GM18951 (cell line): ENCODE data around the gene PTRHD1.
"Not testable (repeated sequence)": the region's sequence is repeated elsewhere in the genome, so short reads cannot be mapped to it uniquely, and the experiment has no call there.

Experiments used
- POLR2A ChIP-seq: IDR thresholded peaks from 4 replicates; pipeline ENCODE4 v1.6.1; 2011; ENCODE audit warnings: mild to moderate bottlenecking; ENCODE audit not compliant: insufficient read length, insufficient read depth; ENCODE audit errors: extremely low read depth
- in situ Hi-C: fragments of 300-500 bp; cut with MboI; formaldehyde crosslinking; loops from one replicate; pipeline ENCODE4 v1.12.0; 2022; ENCODE audit warnings: low sequenced_read_pairs, mixed read lengths, inconsistent platforms; ENCODE audit not compliant: unreplicated experiment

PTRHD1 gene

GRCh38 chr2:24815171-24815570 lies 22.0 kb upstream of the PTRHD1 start:
- no peak for TF ChIP-seq POLR2A
- in situ Hi-C loops: no loop called here

- TF ChIP-seq POLR2A: no peak
- in situ Hi-C loops: no loop called here
Measured at GRCh38 chr2:24814516-24814915, 21.3 kb upstream of the PTRHD1 start.

DNA sequence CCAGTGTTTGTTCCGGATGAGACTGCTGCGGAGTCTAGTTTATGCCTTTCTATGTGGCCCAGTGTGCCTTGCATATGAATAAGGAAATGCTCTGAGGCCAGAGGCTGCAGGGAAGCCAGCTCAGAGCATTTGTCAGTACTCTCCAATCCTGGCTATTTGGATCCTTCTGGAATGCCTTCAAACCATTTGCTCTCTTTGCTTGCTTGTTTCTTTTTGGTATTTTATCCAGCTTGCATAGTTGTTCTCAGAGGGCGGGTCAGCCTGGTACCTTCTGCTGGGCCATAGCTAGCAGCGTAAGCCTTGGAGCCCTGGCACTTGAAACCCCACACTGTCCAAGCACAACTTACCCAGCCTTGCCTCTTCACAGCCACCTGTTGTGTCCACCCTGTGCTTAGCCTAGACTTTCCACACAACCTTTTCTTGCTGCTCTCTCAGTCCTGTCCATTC lies 20.5 kb upstream of the PTRHD1 start:
- no peak for TF ChIP-seq POLR2A
- in situ Hi-C loops: no loop called here

DNA sequence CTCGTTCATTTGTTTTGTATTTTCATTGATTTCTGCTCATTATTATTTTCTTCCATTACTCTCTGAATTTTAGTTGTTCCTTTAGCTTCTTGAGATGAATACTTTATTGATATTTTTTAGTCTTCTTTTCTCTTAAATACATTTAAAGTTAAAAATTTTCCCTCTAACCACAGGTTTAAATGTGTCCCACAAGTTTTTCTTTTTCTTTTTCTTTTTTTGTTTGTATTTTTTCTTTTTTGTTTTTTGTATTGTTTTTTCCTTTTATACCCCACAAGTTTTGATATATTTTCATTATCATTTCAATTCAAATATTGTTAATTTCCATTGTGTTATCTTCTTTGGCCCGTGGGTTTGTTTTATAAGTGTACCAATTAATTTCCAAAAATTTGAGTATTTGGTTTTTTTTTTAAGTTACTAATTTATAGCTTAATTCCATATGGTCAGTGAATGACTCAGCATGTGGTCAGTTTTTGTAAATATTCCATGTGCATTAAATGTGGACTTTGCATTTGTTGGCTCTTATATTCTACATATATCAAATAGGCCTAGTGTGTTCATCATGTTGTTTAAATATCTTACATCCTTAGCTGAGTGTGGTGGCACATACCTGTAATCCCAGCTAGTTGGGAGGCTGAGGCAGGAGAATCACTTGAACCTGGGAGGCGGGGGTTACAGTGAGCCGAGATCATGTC lies 16.3 kb upstream of the PTRHD1 start:
- no peak for TF ChIP-seq POLR2A

GRCh38 chr2:24806661-24807036 lies 13.5 kb upstream of the PTRHD1 start:
- in situ Hi-C loops: no loop called here
- no peak for TF ChIP-seq POLR2A

More for the DNA sequence above, 16.3 kb upstream of the PTRHD1 start:
- in situ Hi-C loops: no loop called here

GRCh38 chr2:24805811-24806660 lies 12.8 kb upstream of the PTRHD1 start:
- in situ Hi-C loops: not testable (repeated sequence)

DNA sequence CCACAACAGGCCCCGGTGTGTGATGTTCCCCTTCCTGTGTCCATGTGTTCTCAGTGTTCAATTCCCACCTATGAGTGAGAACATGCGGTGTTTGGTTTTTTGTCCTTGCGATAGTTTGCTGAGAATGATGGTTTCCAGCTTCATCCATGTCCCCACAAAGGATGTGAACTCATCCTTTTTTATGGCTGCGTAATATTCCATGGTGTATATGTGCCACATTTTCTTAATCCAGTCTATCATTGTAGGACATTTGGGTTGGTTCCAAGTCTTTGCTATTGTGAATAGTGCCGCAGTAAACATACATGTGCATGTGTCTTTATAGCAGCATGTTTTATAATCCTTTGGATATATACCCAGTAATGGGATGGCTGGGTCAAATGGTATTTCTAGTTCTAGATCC lies 7.3 kb upstream of the PTRHD1 start:
- in situ Hi-C loops: not testable (repeated sequence)

- TF ChIP-seq POLR2A: no peak
- in situ Hi-C loops: no loop called here
Measured at GRCh38 chr2:24797644-24798043, 4.5 kb upstream of the PTRHD1 start.

GRCh38 chr2:24793761-24794435 lies 707 bp upstream of the PTRHD1 start:
- no peak for TF ChIP-seq POLR2A
- in situ Hi-C loops: no loop called here

- no peak for TF ChIP-seq POLR2A
- in situ Hi-C loops: no loop called here
Measured at GRCh38 chr2:24792542-24792873, 683 bp downstream of the PTRHD1 start.

- in situ Hi-C loops: no loop called here
- no peak for TF ChIP-seq POLR2A
Measured at GRCh38 chr2:24791452-24791851, 1.7 kb downstream of the PTRHD1 start.

DNA sequence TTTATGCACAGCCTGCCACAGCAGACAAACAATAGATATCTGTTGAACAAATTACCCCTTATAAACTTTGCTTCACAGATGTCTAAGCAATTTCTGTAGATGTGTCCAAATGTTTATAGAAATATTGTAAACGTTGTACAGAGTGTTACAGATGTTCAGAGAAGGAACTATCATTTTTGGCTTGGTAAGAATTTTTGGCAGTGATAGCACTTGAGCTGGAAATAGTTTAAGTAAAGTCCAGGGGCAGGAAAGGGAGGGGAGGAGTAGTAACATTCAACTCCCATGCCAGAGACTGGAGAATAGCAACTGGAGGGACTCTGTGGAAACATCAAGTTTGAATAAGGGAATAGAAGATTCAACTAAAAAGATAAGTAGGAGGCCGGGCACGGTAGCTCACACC lies 4.4 kb downstream of the PTRHD1 start:
- TF ChIP-seq POLR2A: no peak
- in situ Hi-C loops: no loop called here

GRCh38 chr2:24787532-24787931 lies 5.7 kb downstream of the PTRHD1 start:
- no peak for TF ChIP-seq POLR2A
- in situ Hi-C loops: no loop called here
